Astrocyte of the cerebellum (primary cell): ENCODE results near the gene ATF7IP2.

Experiments
- DNase-seq: peaks from one replicate; pipeline ENCODE4 v3.0.0-alpha.2; 2011; ENCODE audit warnings: low read depth
- H3K4me3 ChIP-seq: 2 replicates; pipeline ENCODE4 v1.5.1; 2011; ENCODE audit warnings: mild to moderate bottlenecking, low read depth, low read length, moderate library complexity
- in situ Hi-C: cut with HindIII; loops from 2 replicates; pipeline ENCODE4 v1.10.0; 2017; ENCODE audit warnings: low sequenced_read_pairs
- TF ChIP-seq, protein P1 (sequence below): IDR thresholded peaks from 2 replicates; pipeline ENCODE4 v1.5.1; 2012; ENCODE audit warnings: low read length, low read depth, moderate library complexity, mild to moderate bottlenecking; ENCODE audit errors: missing control alignments

Gene ATF7IP2

DNA sequence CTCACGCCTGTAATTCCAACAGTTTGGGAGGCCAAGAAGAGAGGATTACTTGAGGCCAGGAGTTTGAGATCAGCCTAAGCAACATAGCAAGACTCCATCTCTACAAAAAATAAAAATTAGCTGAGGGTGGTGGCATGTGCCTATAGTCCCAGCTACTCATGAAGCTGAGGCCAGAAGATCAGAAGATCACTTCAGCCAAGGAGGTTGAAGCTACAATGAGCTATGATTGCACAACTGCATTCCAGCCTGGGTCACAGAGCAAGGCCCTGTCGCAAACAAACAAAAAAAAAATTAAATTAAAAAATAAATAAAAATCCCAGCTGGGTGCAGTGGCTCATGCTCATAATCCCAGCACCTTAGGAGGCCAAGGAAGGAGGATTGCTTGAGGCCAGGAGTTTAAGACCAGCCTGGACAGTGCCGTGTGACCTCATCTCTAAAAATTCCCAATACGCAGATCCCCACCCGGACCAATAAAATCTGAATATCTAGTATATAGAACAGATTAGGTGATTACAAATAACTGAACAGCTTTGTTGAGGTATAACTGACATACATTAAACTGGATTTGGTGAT, 18.2 kb upstream of the ATF7IP2 start:
- in situ Hi-C loops, result no loop called here
- H3K4me3 ChIP-seq, result no peak overlapping the region
- no peak for DNase-seq
- TF ChIP-seq, protein P1, sequence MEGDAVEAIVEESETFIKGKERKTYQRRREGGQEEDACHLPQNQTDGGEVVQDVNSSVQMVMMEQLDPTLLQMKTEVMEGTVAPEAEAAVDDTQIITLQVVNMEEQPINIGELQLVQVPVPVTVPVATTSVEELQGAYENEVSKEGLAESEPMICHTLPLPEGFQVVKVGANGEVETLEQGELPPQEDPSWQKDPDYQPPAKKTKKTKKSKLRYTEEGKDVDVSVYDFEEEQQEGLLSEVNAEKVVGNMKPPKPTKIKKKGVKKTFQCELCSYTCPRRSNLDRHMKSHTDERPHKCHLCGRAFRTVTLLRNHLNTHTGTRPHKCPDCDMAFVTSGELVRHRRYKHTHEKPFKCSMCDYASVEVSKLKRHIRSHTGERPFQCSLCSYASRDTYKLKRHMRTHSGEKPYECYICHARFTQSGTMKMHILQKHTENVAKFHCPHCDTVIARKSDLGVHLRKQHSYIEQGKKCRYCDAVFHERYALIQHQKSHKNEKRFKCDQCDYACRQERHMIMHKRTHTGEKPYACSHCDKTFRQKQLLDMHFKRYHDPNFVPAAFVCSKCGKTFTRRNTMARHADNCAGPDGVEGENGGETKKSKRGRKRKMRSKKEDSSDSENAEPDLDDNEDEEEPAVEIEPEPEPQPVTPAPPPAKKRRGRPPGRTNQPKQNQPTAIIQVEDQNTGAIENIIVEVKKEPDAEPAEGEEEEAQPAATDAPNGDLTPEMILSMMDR, result no peak

DNA sequence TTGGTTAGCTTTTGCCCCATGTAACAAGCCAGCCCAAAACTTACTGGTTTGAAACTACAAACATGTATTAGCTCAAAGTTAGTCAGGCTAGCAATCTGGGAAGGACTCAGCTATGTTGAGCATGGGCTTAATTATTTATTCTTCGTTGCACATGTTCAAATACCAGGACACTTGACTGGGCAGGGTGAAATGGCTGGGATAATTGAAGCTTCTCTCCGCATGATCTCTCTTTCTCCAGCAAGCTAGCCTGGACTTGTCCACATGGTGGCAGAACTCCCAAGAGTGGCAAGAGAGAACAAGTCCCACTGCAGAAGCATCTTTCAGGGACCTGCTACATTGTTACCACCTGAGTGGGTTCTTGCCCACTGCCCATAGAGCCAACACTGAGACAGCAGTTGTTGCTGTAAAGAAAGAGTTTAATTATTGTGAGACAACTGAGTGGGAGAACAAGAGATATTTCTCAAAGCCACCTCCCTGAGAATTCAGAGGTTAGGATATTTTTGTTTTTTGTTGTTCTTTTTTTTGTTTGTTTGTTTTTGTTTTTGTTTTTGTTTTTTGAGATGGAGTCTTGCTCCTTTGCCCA, 16.8 kb upstream of the ATF7IP2 start:
- no peak overlapping the region for H3K4me3 ChIP-seq
- DNase-seq, result no peak
- TF ChIP-seq, protein P1, result peak; percentile 8
- in situ Hi-C loops, result no loop called here

DNA sequence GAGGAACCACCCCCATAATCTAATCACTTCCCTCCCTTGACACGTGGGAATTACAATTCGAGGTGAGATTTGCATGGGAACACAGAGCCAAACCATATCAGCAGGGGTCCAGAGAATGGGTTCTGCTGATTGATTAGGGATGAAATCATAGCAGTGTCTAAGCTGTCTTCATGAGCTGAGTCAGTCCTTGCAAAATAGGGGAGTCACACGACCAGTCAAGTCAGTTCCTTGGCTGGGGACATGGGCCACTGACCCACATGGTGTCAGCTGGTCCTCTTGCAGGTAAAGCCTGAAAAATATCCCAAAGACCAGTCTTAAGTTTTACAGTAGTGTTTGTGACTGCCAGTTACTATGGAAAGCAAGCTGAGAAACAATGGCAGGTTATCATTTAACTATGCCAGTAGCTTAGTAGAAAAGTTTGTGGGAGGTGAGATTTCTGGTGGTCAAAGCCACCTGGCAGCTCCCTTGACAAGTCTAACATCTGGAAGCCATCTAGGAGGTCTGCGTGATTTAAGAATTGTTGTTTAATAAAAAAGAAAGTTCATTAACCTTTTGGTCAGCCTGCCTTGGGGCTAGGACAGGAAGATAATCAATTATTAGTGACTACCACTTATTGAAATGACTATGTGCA, 15.7 kb upstream of the ATF7IP2 start:
- H3K4me3 ChIP-seq, result no peak overlapping the region
- no peak for DNase-seq
- TF ChIP-seq, protein P1, result no peak
- in situ Hi-C loops, result no loop called here

DNA sequence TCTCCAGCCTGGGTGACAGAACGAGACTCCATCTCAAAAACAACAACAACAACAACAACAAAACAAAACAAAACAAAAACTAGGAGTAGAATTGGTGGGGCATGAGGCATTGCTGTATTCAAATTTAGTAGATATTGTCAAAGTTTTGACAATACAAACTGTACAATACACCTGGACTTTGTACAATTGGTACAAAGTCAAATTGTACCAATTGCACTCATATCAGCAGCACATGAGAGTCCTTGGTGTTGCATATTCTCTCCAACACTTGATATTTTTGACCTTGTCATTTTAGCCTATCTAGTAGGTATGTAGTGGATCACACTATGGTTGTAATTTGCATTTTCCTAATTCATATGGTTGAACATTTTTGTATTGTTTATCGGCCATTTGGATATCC, 14.3 kb upstream of the ATF7IP2 start:
- in situ Hi-C loops, result no loop called here
- no peak overlapping the region for H3K4me3 ChIP-seq

DNA sequence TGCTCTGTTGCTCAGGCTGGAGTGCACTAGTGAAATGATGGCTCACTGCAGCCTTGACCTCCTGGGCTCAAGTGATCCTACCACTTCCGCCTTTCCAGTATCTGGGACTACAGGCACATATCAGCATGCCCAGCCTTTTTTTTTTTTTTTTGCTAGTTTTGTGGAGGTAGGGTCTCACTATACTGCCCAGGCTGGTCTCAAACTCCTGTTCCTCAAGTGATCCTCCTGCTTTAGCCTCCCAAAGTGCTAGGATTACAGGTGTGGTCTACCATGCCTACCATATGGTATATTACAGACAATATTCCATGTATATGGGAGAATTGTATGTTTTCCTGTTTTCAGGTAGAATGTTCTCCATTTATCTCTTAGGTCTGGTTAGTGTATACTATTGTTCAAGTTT, 12.3 kb upstream of the ATF7IP2 start:
- TF ChIP-seq, protein P1, result no peak
- in situ Hi-C loops, result no loop called here
- no peak overlapping the region for H3K4me3 ChIP-seq
- no peak for DNase-seq

More for the DNA sequence above, 14.3 kb upstream of the ATF7IP2 start:
- DNase-seq, result no peak
- TF ChIP-seq, protein P1, result no peak

DNA sequence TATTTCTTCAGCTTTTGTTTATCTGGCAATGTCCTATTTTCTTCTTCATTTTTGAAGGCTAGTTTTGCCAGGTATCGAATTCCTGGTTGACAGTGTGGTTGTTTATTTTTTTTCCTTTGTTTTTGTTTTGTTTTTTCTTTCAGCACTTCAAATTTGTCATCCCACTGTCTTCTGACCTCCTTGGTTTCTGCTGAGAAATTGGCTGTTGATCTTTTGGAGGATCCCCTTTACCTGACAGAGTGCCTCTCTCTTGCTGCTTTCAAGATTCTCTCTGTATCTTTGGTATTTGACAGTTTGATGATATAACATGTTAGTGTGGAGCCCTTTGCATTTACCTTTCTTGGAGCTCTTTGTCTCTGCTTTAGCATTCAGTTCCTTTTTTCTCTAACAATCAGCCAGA, 9.6 kb upstream of the ATF7IP2 start:
- TF ChIP-seq, protein P1, result no peak
- in situ Hi-C loops, result no loop called here
- DNase-seq, result no peak
- H3K4me3 ChIP-seq, result no peak overlapping the region
